H1 (cell line): Measurements from ENCODE around the gene ZNF593.

ENCODE experiments used
- BRCA1 ChIP-seq: IDR thresholded peaks from 2 replicates; pipeline ENCODE4 v1.6.1; 2012; ENCODE audit warnings: low read depth, low read length, improper control_type of control experiment
- CEBPB ChIP-seq: IDR thresholded peaks from 2 replicates; pipeline ENCODE4 v1.6.1; 2012; ENCODE audit warnings: low read depth, low read length
- EP300 ChIP-seq, 2 experiments: IDR thresholded peaks; 1 replicate in 1 of 2; 2 replicates in 1 of 2; pipeline ENCODE4 v1.6.1; 2011 to 2012; ENCODE audit warnings: low read depth in 2 of 2, low read length in 2 of 2, mild to moderate bottlenecking in 2 of 2, borderline replicate concordance in 1 of 2, inconsistent platforms in 1 of 2, moderate library complexity in 1 of 2
- EZH2 ChIP-seq: fragments of 200-600 bp; sonication (generic); IDR thresholded peaks from 2 replicates; pipeline ENCODE4 v1.7.1; 2012; ENCODE audit warnings: low read depth, mild to moderate bottlenecking, moderate library complexity, low read length, inconsistent platforms; ENCODE audit not compliant: severe bottlenecking
- JUND ChIP-seq: IDR thresholded peaks from 2 replicates; pipeline ENCODE4 v1.6.1; 2011; ENCODE audit warnings: mild to moderate bottlenecking, improper control_type of control experiment, low read length
- POLR2A ChIP-seq, 2 experiments: IDR thresholded peaks; 1 replicate in 1 of 2; 2 replicates in 1 of 2; pipeline ENCODE4 v1.6.1; 2011; ENCODE audit warnings: low read depth in 2 of 2, low read length in 2 of 2, mild to moderate bottlenecking in 2 of 2; ENCODE audit errors: control extremely low read depth in 1 of 2
- POLR2AphosphoS5 ChIP-seq: IDR thresholded peaks from 2 replicates; pipeline ENCODE4 v1.6.1; 2011; ENCODE audit warnings: low read depth, low read length
- RAD21 ChIP-seq, 2 experiments: IDR thresholded peaks in 1 of 2; conservative IDR thresholded peaks in 1 of 2; 2 replicates each; pipeline ENCODE4 v1.6.1; 2011; ENCODE audit warnings: low read depth in 2 of 2, low read length in 2 of 2, improper control_type of control experiment in 1 of 2, inconsistent platforms in 1 of 2, mild to moderate bottlenecking in 1 of 2, moderate library complexity in 1 of 2
- SP2 ChIP-seq: IDR thresholded peaks from 2 replicates; pipeline ENCODE4 v1.6.1; 2012; ENCODE audit warnings: mild to moderate bottlenecking, low read length, inconsistent platforms
- TAF1 ChIP-seq: IDR thresholded peaks from 2 replicates; pipeline ENCODE4 v1.6.1; 2011; ENCODE audit warnings: mild to moderate bottlenecking, low read depth, low read length
- YY1 ChIP-seq: IDR thresholded peaks from 2 replicates; pipeline ENCODE4 v1.6.1; 2011; ENCODE audit warnings: low read depth, mild to moderate bottlenecking, low read length
- TF ChIP-seq, protein P1 (sequence below), 3 experiments: IDR thresholded peaks; 1 replicate in 2 of 3; 2 replicates in 1 of 3; pipeline versions ENCODE4 v1.5.1 to v1.6.1; 2011; ENCODE audit warnings: low read length in 3 of 3, mild to moderate bottlenecking in 3 of 3, inconsistent platforms in 2 of 3, low read depth in 1 of 3, moderate library complexity in 1 of 3; ENCODE audit not compliant: insufficient read depth in 1 of 3; ENCODE audit errors: control extremely low read depth in 1 of 3
- TF ChIP-seq, protein P2 (sequence below): IDR thresholded peaks from 2 replicates; pipeline ENCODE4 v1.6.1; 2012; ENCODE audit warnings: low read length, inconsistent platforms

DNA sequence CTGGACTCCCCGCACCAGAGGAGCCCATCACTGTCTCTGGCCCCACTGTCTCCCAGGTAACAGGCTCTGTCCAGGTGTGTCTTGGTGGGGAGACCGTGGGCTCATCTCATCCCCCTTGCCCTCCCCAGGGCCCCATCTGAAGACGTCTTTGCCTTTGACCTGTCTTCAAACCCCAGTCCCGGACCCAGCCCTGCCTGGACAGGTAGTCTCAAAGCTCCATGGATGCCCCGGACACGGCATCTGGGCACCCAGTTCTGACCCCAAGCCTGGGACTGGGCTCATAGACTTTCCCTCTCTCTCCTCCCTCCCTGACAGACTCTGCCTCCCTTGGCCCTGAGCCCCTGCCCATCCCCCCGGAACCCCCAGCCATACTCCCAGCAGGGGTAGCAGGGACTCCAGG is 14.4 kb downstream of the ZNF593 start:
- TF ChIP-seq, protein P1, sequence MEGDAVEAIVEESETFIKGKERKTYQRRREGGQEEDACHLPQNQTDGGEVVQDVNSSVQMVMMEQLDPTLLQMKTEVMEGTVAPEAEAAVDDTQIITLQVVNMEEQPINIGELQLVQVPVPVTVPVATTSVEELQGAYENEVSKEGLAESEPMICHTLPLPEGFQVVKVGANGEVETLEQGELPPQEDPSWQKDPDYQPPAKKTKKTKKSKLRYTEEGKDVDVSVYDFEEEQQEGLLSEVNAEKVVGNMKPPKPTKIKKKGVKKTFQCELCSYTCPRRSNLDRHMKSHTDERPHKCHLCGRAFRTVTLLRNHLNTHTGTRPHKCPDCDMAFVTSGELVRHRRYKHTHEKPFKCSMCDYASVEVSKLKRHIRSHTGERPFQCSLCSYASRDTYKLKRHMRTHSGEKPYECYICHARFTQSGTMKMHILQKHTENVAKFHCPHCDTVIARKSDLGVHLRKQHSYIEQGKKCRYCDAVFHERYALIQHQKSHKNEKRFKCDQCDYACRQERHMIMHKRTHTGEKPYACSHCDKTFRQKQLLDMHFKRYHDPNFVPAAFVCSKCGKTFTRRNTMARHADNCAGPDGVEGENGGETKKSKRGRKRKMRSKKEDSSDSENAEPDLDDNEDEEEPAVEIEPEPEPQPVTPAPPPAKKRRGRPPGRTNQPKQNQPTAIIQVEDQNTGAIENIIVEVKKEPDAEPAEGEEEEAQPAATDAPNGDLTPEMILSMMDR (IDR thresholded peaks at IDR 0.05; ENCODE audit: control extremely low read depth in 1 of 3, insufficient read depth in 1 of 3, low read depth in 1 of 3, low read length in 3 of 3) = no peak
- TF ChIP-seq YY1 = no peak
- no peak for TF ChIP-seq POLR2A (IDR thresholded peaks at IDR 0.05; ENCODE audit: control extremely low read depth in 1 of 2, low read depth in 2 of 2, low read length in 2 of 2)
- TF ChIP-seq, protein P2, sequence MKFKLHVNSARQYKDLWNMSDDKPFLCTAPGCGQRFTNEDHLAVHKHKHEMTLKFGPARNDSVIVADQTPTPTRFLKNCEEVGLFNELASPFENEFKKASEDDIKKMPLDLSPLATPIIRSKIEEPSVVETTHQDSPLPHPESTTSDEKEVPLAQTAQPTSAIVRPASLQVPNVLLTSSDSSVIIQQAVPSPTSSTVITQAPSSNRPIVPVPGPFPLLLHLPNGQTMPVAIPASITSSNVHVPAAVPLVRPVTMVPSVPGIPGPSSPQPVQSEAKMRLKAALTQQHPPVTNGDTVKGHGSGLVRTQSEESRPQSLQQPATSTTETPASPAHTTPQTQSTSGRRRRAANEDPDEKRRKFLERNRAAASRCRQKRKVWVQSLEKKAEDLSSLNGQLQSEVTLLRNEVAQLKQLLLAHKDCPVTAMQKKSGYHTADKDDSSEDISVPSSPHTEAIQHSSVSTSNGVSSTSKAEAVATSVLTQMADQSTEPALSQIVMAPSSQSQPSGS = no peak
- no peak for TF ChIP-seq TAF1
- no peak for TF ChIP-seq SP2
- TF ChIP-seq BRCA1 = no peak
- TF ChIP-seq EZH2 = no peak
- no peak for TF ChIP-seq POLR2AphosphoS5
- TF ChIP-seq CEBPB = no peak
- TF ChIP-seq JUND = no peak
- no peak for TF ChIP-seq RAD21 (IDR thresholded peaks at IDR 0.05 in 1 of 2, conservative IDR thresholded peaks at IDR 0.05 in 1 of 2; ENCODE audit: low read depth in 2 of 2, low read length in 2 of 2)
- TF ChIP-seq EP300 (IDR thresholded peaks at IDR 0.05; ENCODE audit: borderline replicate concordance in 1 of 2, low read depth in 2 of 2, low read length in 2 of 2) = no peak
